NCI-H1436 (cell line): ENCODE results near the gene PRKCH.
A peak's percentile ranks its signal among the peaks of the same experiment; 100 is the strongest.

Experiments
- DNase-seq: peaks from one replicate; lab custom pipeline; 2025; lab: John Stamatoyannopoulos, UW

The PRKCH gene

DNA sequence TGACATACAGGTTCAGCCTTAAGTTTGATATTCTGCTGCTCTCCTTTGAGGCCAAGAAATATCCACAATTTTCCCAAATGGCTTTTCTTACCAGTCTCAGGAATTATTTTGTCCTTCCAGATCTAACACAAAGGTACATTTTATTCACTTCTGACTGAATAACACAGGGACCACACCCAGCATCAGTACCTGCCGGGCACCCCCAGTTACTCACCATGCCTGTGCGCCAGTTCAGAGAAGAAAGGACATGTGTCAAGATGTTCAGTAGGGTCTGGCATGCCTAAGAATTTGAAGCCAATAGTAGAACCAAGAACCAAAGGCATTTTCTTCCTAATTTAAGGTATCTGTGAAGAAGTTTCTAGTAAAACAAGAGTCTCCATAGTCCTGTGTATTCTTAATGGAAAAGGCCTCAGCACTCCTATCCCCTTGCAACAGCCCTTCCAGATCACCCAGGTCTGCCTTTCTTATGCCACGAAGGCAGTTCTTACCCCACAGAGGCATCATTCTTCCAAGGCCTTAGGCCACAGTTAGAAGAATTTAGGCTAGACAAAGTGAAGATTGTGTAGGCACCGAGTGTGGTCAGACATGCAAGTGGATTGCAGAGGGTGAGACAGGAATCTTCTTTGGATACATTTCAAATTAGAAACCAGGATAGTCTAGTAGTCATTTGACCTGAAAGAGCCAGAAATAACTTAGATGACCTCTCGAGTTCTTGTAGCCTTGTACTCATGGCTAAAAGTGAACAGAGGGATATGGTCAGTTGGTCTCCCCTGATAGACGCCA is 233.9 kb downstream of the PRKCH start:
- DNase-seq = no peak

GRCh38 chr14:61556455-61556854 is 235.1 kb downstream of the PRKCH start:
- DNase-seq = no peak

DNA sequence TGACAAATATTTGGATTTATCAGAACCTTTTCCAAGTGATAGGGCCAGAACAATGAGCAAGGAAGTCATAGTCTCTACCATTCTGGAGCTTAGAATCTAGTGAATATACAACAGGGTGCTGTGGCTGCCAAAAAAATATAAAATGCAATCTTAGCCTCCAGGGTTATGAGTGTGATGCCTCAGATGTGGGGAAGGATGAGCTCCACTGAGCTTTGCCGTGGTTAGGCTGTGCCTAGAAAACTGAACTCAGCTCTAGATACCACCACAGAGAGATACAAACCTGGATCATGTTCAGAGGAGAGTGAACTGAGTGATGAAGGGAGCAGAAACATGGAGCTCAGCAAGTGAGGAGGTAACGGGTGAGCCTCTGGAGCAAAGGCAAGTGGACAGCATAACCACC is 235.9 kb downstream of the PRKCH start:
- DNase-seq = no peak

DNA sequence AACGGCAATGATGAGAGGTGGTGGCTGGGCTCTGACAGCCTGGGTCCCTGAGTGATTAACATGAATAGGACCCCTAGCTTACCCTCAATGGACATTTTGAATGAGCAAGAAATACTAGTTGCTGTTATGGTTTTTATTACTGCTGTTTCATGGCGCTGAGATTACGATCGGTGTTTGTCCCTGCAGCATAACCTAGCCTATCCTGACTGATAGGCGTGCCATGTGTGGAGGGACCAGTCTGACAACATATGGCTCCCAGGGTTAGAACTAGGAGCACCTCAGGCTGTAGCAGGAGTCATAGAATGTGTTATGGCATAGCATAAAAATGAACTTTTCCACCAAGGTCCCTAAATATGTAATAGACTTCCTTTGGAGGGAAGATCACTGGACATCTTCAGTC is 236.5 kb downstream of the PRKCH start:
- DNase-seq = no peak

DNA sequence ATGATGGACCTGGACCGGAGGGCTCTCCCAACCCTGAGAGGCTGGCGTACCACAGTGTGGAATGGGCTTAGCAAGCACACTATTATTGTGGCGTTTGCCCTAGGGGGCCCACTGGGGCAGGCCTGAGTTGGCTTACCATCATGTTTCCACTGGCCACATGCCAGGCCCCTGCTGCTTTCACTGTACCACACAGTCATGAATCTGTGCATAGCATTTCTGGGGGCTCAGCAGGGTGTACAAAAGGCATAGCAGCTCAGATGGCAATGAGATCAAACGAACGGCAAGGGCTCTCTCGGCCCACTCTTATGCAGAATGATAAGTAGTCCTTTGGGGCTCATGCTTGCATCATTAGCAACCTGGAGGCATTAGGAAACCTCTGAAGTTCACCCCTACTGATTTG is 236.9 kb downstream of the PRKCH start:
- peak; percentile 11 for DNase-seq

GRCh38 chr14:61559641-61560201 is 238.3 kb downstream of the PRKCH start:
- no peak for DNase-seq

- no peak for DNase-seq
Measured at GRCh38 chr14:61560323-61560722, 238.9 kb downstream of the PRKCH start.

GRCh38 chr14:61561104-61561503 is 239.7 kb downstream of the PRKCH start:
- no peak for DNase-seq

DNA sequence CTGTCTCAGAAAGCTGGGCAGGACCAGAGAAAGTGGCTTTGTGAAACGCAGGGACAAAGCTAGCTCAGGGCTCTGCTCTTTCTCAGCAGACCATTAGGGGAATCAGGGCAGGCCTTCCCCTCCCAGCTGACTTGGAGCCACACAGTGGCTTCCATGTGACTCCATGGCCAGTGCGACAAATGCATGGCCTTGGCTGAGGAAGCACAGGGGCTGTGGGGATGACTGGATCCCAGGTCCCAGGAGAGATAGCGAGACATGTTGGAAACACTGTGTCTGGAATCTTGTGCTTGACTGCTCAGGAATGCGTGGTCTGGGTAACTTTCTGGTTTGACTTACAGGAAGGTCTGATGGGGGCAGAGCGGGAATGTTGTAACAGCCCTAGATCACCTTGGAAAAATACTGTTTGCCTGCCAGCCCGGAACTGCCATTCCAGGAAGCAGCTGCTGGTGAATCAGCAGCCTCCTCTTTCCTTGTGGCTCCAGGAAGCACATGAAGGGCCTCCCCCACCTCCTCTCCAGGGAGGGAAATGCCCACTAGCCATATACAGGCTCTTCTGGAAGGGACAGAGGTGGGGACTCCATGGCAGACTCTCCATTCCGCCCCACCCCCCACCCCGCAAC is 240.4 kb downstream of the PRKCH start:
- no peak for DNase-seq

- no peak for DNase-seq
Measured at GRCh38 chr14:61562321-61563161, 241.2 kb downstream of the PRKCH start.

DNA sequence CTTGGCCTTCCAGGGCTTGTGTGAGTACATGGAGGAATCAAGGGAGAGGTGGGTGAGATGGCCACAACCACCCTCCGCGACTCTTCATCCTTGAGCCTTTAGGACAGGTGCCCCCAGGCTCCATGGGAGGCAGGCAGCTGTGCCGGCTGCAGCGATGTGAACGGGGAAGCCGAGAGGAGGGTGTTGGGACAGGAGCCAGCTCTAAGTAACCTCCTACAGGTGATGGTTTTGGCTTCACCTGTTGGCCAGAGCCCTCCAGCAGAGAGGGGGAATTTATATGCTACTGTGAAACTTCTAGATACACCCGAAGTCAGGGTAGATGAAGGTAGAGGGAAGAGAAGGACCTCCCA is 241.8 kb downstream of the PRKCH start:
- DNase-seq = no peak

GRCh38 chr14:61563880-61564617 is 242.7 kb downstream of the PRKCH start:
- DNase-seq = no peak

DNA sequence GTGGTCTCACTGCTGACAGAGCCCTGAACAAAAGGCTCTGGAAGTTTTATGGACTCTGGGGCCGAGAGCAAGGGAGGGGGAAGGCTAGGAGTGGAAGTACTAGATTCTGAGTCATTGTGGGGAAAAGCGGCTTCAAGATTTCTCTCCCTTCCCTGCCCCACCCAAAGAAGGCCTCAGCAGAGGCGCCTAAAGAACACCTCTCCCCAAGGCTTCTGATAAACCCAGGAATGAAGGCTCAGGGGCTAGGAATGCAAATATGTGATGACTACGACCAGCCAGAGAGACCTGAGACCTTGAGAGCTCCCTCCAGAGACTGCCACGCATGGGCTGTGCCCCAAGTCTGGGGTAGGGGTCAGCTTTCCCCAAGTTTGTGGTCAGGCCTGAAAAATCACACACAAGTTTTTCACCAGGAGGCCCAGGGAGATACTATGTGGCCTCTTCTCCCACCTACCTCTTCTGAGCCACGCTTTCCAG is 243.3 kb downstream of the PRKCH start:
- DNase-seq = no peak

DNA sequence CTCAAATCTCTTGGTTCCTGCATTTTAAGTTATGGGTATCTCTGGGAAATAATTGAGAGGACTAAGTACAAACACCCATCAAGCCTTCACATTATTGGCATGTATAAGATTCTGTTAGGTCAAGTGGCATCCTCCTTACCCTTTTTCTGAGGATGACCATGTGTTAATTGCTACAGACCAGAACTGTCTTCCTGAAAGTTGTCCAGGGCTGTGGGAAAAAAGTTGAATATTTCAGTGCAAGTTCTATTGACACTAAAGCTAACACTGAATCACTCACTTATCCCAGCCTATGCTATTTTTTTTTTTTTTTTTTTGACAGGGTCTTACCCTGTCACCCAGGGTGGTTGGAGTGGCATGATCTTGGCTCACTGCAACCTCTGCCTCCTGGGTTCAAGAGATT is 243.8 kb downstream of the PRKCH start:
- no peak for DNase-seq

- DNase-seq = no peak
Measured at GRCh38 chr14:61565836-61566536, 244.6 kb downstream of the PRKCH start.

DNA sequence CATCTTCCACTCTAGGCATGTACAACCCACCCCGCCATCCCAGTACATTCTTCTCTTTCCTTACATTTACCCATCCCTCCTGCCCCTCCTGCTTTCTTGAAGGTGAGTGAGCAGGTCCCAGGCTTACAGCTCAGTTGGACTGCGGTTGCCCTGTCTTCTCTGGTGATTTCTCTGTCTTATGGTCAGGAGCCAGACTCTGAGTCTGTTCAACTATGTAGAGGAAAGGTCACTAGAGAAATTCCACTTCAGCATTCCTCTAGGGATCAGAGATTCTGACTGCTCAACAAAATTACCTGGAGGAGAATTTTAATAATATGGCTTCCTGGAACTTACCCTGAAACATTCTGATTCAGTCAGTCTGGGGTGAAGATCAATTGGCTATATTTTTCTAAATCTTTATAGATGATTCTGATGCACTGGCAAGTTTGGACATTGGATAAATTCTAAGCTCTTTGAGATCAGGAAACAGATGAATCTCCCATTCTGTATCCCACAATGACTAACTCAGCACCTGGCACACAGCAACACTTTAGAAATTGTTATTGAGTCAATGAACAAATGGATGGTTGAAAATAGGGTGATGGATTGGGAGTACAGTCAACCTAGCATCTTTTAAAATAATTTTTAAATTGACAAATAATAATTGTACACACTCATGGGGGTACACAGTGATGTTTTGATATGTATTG is 245.3 kb downstream of the PRKCH start:
- DNase-seq = no peak

DNA sequence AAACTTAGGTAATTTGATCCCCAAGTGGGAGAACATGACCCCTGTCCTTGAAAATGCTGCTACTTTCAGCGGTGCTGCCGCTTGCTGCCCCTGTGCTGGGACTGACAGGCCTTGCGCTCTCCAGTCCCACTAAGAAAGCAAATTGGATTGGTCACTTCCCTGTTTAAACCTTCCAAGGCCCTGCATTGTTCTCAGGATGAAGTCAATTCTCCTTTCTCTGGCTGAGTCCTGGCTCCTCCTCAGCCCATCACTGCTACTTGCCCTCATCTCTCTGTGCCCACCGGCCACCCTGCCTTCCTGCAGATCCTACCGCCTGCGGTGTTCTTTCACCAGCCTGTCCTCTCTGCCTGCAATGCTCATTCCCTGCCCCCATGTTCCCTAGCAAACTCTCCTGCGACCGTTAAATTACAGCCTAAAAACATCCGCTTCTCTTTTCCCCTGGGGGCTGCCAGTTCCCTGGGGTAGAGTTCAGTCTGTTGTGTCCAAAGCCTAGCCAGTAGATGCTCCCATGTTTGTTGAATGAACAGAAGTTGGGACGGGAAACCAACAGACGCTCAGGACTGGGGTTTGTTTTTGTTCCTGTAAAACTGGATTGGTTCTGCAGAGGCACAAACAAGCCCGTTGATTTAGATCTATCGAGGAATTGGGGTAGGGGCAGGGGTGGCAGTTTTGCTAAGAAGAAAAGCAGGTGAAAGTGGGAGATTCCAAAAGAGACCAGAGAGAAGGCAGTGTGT is 246.6 kb downstream of the PRKCH start:
- DNase-seq = peak; percentile 32

GRCh38 chr14:61568572-61569011 is 247.2 kb downstream of the PRKCH start:
- peak; percentile 34 for DNase-seq

- no peak for DNase-seq
Measured at GRCh38 chr14:61569308-61569707, 247.9 kb downstream of the PRKCH start.
